ENCODE measurements around the gene ITPA.

- TF ChIP-seq, protein P1, sequence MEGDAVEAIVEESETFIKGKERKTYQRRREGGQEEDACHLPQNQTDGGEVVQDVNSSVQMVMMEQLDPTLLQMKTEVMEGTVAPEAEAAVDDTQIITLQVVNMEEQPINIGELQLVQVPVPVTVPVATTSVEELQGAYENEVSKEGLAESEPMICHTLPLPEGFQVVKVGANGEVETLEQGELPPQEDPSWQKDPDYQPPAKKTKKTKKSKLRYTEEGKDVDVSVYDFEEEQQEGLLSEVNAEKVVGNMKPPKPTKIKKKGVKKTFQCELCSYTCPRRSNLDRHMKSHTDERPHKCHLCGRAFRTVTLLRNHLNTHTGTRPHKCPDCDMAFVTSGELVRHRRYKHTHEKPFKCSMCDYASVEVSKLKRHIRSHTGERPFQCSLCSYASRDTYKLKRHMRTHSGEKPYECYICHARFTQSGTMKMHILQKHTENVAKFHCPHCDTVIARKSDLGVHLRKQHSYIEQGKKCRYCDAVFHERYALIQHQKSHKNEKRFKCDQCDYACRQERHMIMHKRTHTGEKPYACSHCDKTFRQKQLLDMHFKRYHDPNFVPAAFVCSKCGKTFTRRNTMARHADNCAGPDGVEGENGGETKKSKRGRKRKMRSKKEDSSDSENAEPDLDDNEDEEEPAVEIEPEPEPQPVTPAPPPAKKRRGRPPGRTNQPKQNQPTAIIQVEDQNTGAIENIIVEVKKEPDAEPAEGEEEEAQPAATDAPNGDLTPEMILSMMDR (IDR thresholded peaks at IDR 0.05), result no peak
- TF ChIP-seq POLR2A (IDR thresholded peaks at IDR 0.05), result no peak
- no peak for TF ChIP-seq EP300 (IDR thresholded peaks at IDR 0.05)
These were observed 32.9 kb downstream of the ITPA start for GRCh38 chr20:3242172-3242692.

All from ovary (tissue), 3 donors.